Glutamatergic neuron (in vitro differentiated cells): Measurements from ENCODE around the gene ACBD4. TPM values are rescaled to one million over a fixed set of nuclear protein-coding genes. Genes with fewer than 3 reads are reported as not detected.
A peak's percentile ranks its signal among the peaks of the same experiment; 100 is the strongest.

ENCODE experiments used
- DNase-seq: peaks from one replicate; pipeline ENCODE4 v3.0.0; 2022
- H3K27ac Mint-ChIP-seq: one replicate; pipeline ENCODE4 v1.8.0; 2020; ENCODE audit warnings: mild to moderate bottlenecking, mixed read lengths, inconsistent platforms; ENCODE audit not compliant: unreplicated experiment
- H3K27me3 Mint-ChIP-seq: one replicate; pipeline ENCODE4 v1.8.0; 2020; ENCODE audit warnings: mild to moderate bottlenecking, moderate library complexity, mixed read lengths, inconsistent platforms; ENCODE audit not compliant: unreplicated experiment
- H3K36me3 Mint-ChIP-seq: one replicate; pipeline ENCODE4 v1.8.0; 2020; ENCODE audit warnings: mild to moderate bottlenecking, mixed read lengths, inconsistent platforms; ENCODE audit not compliant: unreplicated experiment
- H3K4me1 Mint-ChIP-seq: one replicate; pipeline ENCODE4 v1.8.0; 2020; ENCODE audit warnings: mild to moderate bottlenecking, low read depth, mixed read lengths, inconsistent platforms; ENCODE audit not compliant: unreplicated experiment
- H3K4me3 Mint-ChIP-seq: one replicate; pipeline ENCODE4 v1.8.0; 2020; ENCODE audit warnings: mild to moderate bottlenecking, mixed read lengths, inconsistent platforms; ENCODE audit not compliant: unreplicated experiment
- H3K9me3 Mint-ChIP-seq: one replicate; pipeline ENCODE4 v1.8.0; 2020; ENCODE audit warnings: mild to moderate bottlenecking, moderate library complexity, mixed read lengths, inconsistent platforms; ENCODE audit not compliant: unreplicated experiment
- CTCF ChIP-seq: fragments of 200-600 bp; sonication (generic); IDR thresholded peaks from one replicate; pipeline ENCODE4 v1.5.0; 2021; ENCODE audit not compliant: partially characterized antibody, unreplicated experiment
- total RNA-seq: library from RNA; stranded (reverse); fragmentation: NEBNext Ultra II Directional; extraction: Animal tissue kit (Norgen Biotek cat#: 25700); gene quantifications from one replicate; pipeline ENCODE4 v1.2.1, GENCODE V29; 2021; ENCODE audit not compliant: unreplicated experiment

Gene ACBD4
- total RNA-seq, 1 donor from 2014 or later: 3.7 TPM

GRCh38 chr17:45129940-45130680 lies 5.4 kb upstream of the ACBD4 start:
- peaks cover 7% of the 10 kb centered on the region for H3K9me3 Mint-ChIP-seq
- no peak overlapping the region for H3K27ac Mint-ChIP-seq
- no peak for DNase-seq
- H3K36me3 Mint-ChIP-seq: no peaks in the 10 kb centered on the region
- peaks cover 7% of the 10 kb centered on the region for H3K27me3 Mint-ChIP-seq
- H3K4me3 Mint-ChIP-seq: no peak overlapping the region
- TF ChIP-seq CTCF: no peak
- peaks cover 5% of the 10 kb centered on the region for H3K4me1 Mint-ChIP-seq

- Mint-ChIP-seq H3K4me1 (peaks cover 5% of the 10 kb centered on the region), H3K9me3 (peaks cover 7% of the 10 kb centered on the region), H3K4me3 (peak overlapping the region; percentile 30), H3K36me3 (no peaks in the 10 kb centered on the region), H3K27ac (no peak overlapping the region), H3K27me3 (peaks cover 4% of the 10 kb centered on the region)
- no peak for DNase-seq
- TF ChIP-seq CTCF: no peak
These were observed 4.5 kb upstream of the ACBD4 start for GRCh38 chr17:45130681-45131615.

GRCh38 chr17:45131616-45132319 lies 3.7 kb upstream of the ACBD4 start:
- DNase-seq: peak; percentile 86
- Mint-ChIP-seq H3K4me1 (peaks cover 5% of the 10 kb centered on the region), H3K36me3 (no peaks in the 10 kb centered on the region), H3K27ac (no peak overlapping the region), H3K9me3 (peaks cover 7% of the 10 kb centered on the region), H3K4me3 (peak overlapping the region; percentile 30), H3K27me3 (peaks cover 4% of the 10 kb centered on the region)
- peak; percentile 98 for TF ChIP-seq CTCF

- H3K9me3 Mint-ChIP-seq: peaks cover 7% of the 10 kb centered on the region
- H3K27me3 Mint-ChIP-seq: peaks cover 4% of the 10 kb centered on the region
- peak within 1 kb of the TSS; percentile 80 for H3K4me3 Mint-ChIP-seq
- no peak within 1 kb of the TSS for H3K27ac Mint-ChIP-seq
- H3K36me3 Mint-ChIP-seq: no peaks in the 10 kb centered on the region
- peaks cover 5% of the 10 kb centered on the region for H3K4me1 Mint-ChIP-seq
- TF ChIP-seq CTCF: no peak
- DNase-seq: no peak
These were observed 3.2 kb upstream of the ACBD4 start, which contains the start of gene PLCD3 for GRCh38 chr17:45132320-45132571. Gene PLCD3 (minus strand): TSS chr17:45132515. CDS start chr17:45132410, 105 bp downstream.
